AG04449 (cell line): ENCODE measurements around the gene ASF1B.

Experiments
- CTCF ChIA-PET: fragments of 350-600 bp; formaldehyde crosslinking; extraction: SDS; loops from one replicate; lab custom pipeline; 2021; ENCODE audit warnings: antibody characterized with exemption; lab: Yijun Ruan, JAX
- POLR2A ChIA-PET: fragments of 400-600, 350-600 bp; formaldehyde crosslinking; extraction: SDS; loops from one replicate; lab custom pipeline; 2020; ENCODE audit warnings: antibody characterized with exemption, inconsistent platforms; lab: Yijun Ruan, JAX
- DNase-seq: peaks from one replicate; pipeline ENCODE4 v3.0.0-alpha.2; 2010; ENCODE audit warnings: low read depth, low spot score
- H3K4me3 ChIP-seq: 2 replicates; pipeline ENCODE4 v1.5.1; 2011; ENCODE audit warnings: low read depth, mild to moderate bottlenecking, control low read depth, low read length
- TF ChIP-seq, protein P1 (sequence below): IDR thresholded peaks from one replicate; pipeline ENCODE4 v1.5.1; 2011; ENCODE audit warnings: mild to moderate bottlenecking, moderate library complexity, low read length, control low read depth, inconsistent platforms; ENCODE audit not compliant: insufficient read depth; ENCODE audit errors: missing control alignments

ASF1B gene

DNA sequence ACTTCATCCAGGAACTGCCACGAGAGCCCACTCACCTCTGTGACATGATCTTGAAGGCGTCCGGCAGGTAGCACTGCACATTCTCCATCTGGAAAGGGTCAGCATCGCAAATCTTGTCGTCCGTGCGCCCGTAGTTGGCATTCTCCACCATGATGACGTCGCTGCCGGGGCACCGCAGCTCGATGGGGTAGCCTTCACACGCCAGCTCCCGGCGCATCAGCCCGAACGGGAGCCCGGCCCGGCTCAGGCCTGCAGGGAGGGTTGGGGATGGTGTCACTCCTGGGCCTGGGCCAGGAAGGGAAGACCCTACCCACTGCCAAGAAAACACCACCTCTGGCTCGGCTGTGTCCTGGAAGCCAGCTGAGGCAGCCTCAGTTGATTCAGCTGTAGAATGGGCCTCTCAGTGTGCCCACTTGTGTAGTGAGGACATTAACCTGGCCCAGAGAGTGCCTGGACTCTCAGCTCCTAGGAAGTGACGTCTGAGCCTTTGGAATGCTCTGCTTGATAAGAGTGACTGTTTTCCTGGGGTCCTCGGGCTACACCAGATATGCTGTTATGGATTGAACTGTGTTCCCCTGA lies 41.2 kb upstream of the ASF1B start:
- POLR2A ChIA-PET, result no interaction called here
- TF ChIP-seq, protein P1, sequence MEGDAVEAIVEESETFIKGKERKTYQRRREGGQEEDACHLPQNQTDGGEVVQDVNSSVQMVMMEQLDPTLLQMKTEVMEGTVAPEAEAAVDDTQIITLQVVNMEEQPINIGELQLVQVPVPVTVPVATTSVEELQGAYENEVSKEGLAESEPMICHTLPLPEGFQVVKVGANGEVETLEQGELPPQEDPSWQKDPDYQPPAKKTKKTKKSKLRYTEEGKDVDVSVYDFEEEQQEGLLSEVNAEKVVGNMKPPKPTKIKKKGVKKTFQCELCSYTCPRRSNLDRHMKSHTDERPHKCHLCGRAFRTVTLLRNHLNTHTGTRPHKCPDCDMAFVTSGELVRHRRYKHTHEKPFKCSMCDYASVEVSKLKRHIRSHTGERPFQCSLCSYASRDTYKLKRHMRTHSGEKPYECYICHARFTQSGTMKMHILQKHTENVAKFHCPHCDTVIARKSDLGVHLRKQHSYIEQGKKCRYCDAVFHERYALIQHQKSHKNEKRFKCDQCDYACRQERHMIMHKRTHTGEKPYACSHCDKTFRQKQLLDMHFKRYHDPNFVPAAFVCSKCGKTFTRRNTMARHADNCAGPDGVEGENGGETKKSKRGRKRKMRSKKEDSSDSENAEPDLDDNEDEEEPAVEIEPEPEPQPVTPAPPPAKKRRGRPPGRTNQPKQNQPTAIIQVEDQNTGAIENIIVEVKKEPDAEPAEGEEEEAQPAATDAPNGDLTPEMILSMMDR, result no peak
- no peak for DNase-seq
- CTCF ChIA-PET, result interaction anchor here (1.1 to 4.7 kb wide), 2 partner anchors 23 to 171 kb away, joined by 4 to 22 read pairs; no protein-coding TSS in a partner anchor
- H3K4me3 ChIP-seq, result no peak overlapping the region

DNA sequence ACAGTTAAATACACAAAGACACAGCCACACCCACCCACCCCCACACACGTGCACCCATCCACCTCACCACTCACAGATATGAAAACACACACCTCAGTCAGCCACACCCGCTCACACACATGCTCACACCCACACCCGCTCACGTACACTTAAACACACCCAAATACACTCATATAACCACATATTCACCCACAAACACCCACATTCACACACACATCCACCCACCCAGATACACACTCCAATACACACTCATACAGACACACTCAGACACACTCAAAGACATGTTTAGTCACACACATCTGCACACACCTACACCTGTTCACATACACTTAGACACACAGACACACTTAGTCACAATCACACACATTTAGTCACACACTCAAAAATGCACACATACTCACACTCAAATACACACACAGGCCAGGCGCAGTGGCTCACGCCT lies 39.0 kb upstream of the ASF1B start:
- POLR2A ChIA-PET, result no interaction called here
- TF ChIP-seq, protein P1, result no peak
- H3K4me3 ChIP-seq, result no peak overlapping the region
- CTCF ChIA-PET, result interaction anchor here (4.7 kb wide), 1 partner anchor 174 kb away, joined by 22 read pairs; no protein-coding TSS in a partner anchor
- no peak for DNase-seq

DNA sequence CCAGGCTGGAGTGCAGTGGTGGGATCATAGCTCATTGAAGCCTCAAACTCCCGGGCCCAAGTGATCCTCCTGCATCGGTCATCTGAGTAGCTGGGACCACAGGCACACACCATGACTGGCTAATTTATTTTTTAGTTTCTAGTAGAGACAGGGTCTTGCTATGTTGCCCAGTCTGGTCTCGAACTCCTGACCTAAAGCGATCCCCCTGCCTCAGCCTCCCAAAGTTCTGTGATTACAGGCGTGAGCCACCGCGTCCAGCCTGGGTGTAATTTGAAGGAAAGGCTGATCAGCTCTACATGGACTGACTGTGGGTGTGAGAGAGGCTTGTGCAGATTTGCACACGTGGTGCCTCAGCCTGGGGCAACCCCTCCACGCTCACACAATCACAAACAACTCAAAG lies 38.5 kb upstream of the ASF1B start:
- CTCF ChIA-PET, result no interaction called here

DNA sequence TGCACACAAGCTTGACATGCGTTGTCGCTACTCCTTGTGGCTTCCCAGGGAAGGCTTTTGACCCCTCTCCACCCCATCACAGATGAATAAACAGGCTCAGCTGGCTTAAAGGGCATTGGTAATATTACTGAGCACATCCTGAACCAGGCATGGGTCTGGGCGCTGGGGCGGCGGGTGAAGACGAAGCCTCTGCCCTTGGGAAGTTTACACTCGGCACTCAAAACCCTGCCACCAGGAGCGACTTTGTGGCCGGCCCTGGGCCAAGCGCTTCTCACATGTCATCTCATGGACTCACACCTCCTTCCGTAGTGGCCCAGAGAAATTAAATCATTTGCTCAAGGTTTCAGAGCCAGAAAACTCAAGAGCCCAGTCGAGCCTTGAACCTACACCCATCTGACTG lies 32.6 kb upstream of the ASF1B start:
- DNase-seq, result no peak
- ChIA-PET CTCF (interaction anchor here (1.3 kb wide), 1 partner anchor 180 kb away, joined by 4 read pairs; no protein-coding TSS in a partner anchor), POLR2A (no interaction called here)
- TF ChIP-seq, protein P1, result no peak
- no peak overlapping the region for H3K4me3 ChIP-seq

More for the DNA sequence above, 38.5 kb upstream of the ASF1B start:
- no peak for DNase-seq
- TF ChIP-seq, protein P1, result no peak
- no peak overlapping the region for H3K4me3 ChIP-seq
- POLR2A ChIA-PET, result no interaction called here

DNA sequence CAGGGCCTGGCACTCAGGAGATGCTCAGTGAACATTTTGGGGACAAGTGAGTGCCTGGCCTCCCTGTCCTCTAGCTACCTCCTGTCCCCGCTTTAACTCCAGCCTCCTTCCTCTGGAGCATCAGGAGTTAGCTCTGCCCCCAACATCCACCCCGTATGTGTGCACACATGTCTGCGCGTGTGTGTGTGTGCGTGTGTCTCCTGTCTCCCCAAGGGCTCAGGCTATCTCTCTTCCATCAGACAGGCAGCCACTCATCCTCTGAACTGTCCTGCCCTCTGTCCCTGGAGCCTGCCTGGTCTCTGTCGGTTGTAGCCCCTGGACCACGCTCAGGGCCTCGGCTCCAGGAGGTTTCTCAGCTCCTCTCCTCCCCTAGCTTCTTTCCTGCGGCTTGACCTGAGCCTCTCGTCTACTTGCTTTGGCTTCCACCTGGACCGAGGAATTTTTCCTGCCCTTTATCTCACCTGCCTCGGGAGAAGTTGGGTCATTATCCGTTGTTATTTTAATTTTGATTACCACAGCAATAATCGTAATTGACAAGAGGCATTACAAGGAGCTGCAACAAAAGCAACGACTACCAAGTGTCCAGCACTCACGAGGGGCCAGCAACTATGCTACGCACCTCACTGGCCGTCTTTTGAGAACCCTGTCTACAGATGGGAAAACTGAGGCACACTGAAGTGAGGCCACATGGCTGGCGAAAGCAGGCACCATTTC lies 32.0 kb upstream of the ASF1B start:
- CTCF ChIA-PET, result interaction anchor here (1.3 kb wide), 1 partner anchor 180 kb away, joined by 4 read pairs; no protein-coding TSS in a partner anchor
- POLR2A ChIA-PET, result no interaction called here
- TF ChIP-seq, protein P1, result no peak
- no peak for DNase-seq
- H3K4me3 ChIP-seq, result no peak overlapping the region

DNA sequence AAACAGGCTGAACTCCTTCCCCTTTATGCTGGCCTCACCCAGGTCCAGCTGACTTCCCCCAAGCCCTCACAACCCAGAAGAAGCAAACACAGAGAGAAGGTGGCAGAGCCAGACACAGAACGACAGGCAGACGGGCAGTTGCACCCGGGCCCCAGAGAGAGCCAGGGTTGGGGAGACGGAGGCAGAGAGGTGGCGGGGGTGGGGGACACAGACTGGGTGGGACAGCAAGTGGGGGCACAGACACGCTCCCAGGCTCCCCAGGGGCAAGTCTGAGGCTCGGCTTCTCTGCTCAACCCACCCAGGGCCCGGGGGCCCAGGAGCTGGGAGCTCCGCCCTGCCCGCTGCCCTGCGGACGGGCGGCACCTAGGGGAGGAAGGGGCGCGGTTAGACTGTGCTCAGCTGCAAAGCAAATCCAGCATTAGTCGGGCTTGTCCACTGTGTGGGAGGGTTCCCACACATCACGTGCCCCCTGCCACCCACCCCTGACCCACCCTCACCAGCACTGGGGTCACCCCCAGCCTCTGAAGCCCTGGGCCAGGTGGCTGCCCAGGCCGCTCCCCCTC lies 31.3 kb upstream of the ASF1B start:
- no peak for DNase-seq
- no peak overlapping the region for H3K4me3 ChIP-seq
- TF ChIP-seq, protein P1, result no peak
- CTCF ChIA-PET, result interaction anchor here (1.3 kb wide), 1 partner anchor 181 kb away, joined by 4 read pairs; no protein-coding TSS in a partner anchor
- POLR2A ChIA-PET, result no interaction called here
